GM12892 (cell line): ENCODE measurements around the gene C6orf118.

Experiments used
- DNase-seq: peaks from one replicate; pipeline ENCODE4 v3.0.0; 2011; ENCODE audit not compliant: insufficient read length
- FAIRE-seq: peaks from 2 replicates; lab custom pipeline; 2011; peaks lifted over from hg19 to GRCh38; lab: Jason Lieb, UNC
- POLR2A ChIP-seq: IDR thresholded peaks from 2 replicates; pipeline ENCODE4 v1.6.1; 2011; ENCODE audit warnings: low read depth, low read length, control low read depth
- POLR2AphosphoS5 ChIP-seq: IDR thresholded peaks from 2 replicates; pipeline ENCODE4 v1.6.1; 2011; ENCODE audit warnings: low read depth, low read length, control low read depth
- TAF1 ChIP-seq: IDR thresholded peaks from 2 replicates; pipeline ENCODE4 v1.6.1; 2011; ENCODE audit warnings: low read depth, mild to moderate bottlenecking, control low read depth, low read length, borderline replicate concordance

C6orf118 gene

DNA sequence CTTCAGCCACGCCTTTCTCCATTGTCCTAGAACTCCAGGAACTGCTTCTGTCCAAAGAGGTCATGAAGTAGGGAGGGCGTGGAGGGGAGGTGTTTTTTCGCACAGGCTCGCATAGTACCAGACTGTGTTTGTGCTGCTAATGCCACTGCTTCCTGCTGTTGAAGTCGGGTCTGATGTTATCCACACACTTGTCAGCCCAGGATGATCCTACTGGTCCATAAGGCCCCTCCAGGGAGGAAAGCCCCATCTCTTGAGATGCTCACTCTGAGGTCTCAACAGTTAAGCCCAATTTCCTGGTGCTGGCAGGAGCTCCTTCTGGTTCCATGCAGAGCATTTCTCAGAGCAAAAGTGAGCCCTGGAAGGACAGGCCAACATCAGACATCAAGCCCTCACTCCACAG, 65.6 kb downstream of the C6orf118 start:
- FAIRE-seq: no peak
- no peak for TF ChIP-seq TAF1
- TF ChIP-seq POLR2A: no peak
- no peak for TF ChIP-seq POLR2AphosphoS5
- DNase-seq: no peak

DNA sequence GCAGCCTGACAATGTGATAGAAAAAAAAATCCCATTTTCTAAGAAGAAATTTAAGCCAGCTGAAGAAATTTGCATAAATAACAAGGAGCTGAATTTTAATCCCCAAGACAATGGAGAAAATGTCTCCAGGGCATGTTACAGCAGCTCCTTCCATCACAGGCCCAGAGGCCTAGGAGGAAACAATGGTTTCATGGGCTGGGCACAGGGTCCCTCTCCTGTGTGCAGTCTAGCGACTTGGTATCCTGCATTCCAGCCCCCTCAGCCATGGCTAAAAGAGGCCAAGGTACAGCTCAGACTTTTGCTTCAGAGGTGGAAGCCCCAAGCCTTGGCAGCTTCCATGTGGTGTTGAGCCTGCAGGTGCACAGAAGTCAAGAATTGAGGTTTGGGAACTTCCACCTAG, 73.1 kb downstream of the C6orf118 start:
- TF ChIP-seq POLR2A (no peak), TAF1 (no peak), POLR2AphosphoS5 (no peak)
- DNase-seq (no peak), FAIRE-seq (no peak)

DNA sequence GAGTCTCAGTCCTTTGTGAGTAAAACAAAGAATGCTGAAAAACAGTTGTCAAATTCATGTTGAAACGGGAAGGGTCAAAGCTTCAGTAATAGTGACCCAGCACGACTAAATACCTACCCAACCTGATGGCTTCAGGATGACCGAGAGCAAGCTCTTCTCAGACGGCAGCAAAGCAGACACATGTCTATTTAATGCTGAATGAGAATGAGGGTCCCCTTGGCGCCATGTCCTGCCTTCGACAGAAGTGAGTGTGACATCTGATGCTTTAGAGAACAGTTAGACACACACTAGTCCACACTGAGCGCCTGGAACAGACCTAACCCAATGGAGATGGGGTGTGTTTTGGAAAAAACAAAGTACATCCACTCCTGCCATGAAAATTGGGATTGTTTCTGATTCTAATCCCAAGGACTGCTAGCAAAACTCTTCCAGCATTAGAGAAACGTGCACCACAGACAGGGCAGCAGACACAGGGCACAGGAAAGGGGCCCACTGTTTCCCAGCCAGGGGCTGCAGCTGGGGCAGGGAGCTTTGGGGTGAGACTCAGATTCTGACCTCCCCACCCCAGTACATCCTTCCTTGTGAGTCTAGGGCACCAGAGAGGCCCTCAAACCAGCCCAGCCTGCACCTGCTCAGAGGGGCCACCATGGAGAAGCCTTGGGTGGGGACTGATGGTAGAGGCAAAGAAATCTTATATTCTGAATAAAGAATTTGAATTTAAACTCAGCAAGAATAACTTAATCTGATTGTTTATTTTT, 76.5 kb downstream of the C6orf118 start:
- TF ChIP-seq POLR2A (no peak), POLR2AphosphoS5 (no peak), TAF1 (no peak)
- DNase-seq (no peak), FAIRE-seq (no peak)

DNA sequence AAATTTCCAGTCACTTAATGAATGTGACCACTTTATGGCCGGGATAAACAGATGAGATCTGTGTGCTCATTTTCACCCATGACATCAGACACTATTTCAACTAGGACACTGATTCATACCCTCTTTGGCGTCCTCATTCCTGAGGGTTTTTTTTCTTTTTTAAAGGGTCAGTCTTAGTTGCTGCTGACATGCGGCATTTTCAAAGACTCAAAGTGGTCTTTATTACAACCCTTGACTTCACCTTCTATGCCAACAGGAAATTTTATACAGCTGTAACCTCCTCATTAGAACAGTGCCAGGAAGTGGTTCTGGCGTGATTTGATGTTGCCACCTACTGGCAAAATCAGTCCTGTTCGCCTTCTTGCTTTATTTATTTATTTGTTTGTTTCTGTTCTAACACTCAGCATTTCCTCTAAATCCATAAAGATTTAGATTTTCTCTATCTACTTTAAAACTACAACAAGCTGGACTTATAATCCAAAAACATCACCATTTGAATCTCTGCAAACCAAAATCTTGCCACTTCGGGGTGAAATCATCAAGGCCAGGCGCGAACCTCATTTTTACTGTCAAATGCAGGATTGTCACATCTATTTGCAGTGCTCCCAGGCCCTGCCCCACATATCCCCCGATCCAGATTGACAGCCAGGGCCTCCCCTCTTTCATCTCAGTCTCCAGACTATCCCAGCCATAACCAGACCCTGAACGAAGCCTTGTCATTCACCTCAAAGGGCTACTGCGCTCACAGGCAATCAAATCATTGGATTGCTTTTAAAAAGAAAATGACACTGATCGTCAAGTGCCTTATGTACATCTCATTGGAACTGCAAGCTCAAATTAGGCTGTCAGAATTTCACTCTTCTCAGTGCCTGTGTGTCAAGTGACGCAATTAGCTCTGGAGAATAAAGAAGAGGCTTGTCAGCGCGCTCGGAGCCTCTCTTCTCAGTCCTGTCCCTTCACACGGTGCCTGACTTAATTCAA, 77.5 kb downstream of the C6orf118 start:
- no peak for FAIRE-seq
- DNase-seq: no peak
- TF ChIP-seq TAF1 (no peak), POLR2A (no peak), POLR2AphosphoS5 (no peak)

DNA sequence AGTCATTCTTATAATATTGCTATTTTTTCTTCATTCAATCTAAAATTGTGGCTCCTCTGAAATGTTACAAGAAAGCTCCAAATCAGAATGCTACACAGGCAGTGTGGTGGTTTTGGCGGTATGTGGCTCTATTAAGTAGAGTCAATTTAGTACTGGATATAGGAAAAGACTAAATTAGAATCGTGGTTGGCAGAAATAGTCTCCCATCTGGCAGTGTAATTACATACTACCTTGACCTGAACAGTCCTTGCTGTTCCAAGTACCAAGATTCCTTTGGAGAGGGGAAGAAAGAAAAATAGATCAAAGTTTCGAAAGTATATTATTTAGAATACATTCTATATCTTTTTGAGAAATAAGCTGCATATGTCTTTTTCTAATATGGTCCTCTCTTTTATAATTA, 78.2 kb downstream of the C6orf118 start:
- TF ChIP-seq TAF1 (no peak), POLR2AphosphoS5 (no peak), POLR2A (no peak)
- DNase-seq: no peak
- FAIRE-seq: no peak
